Adipocyte (in vitro differentiated cells): ENCODE measurements around the gene GNG7.
"Not testable (repeated sequence)": the region's sequence is repeated elsewhere in the genome, so short reads cannot be mapped to it uniquely, and the experiment has no call there.

Source experiments
- DNase-seq: peaks from one replicate; pipeline ENCODE4 v3.0.0-alpha.2; 2015; ENCODE audit warnings: low read depth
- H3K27me3 ChIP-seq: replicated peaks from 2 replicates; pipeline ENCODE4 v1.7.0; 2013; ENCODE audit warnings: mild to moderate bottlenecking, low read length, moderate library complexity; ENCODE audit not compliant: control insufficient read depth, insufficient read depth
- H3K36me3 ChIP-seq: 2 replicates; pipeline ENCODE4 v1.7.0; 2013; ENCODE audit warnings: low read length, mild to moderate bottlenecking, moderate library complexity; ENCODE audit not compliant: control insufficient read depth, insufficient read depth, severe bottlenecking
- H3K4me1 ChIP-seq: 2 replicates; pipeline ENCODE4 v1.7.0; 2013; ENCODE audit warnings: mild to moderate bottlenecking, low read length, moderate library complexity; ENCODE audit not compliant: control insufficient read depth, insufficient read depth
- H3K4me3 ChIP-seq: 2 replicates; pipeline ENCODE4 v1.7.0; 2013; ENCODE audit warnings: mild to moderate bottlenecking, low read length, moderate library complexity
- H3K9ac ChIP-seq: 2 replicates; pipeline ENCODE4 v1.7.0; 2013; ENCODE audit warnings: mild to moderate bottlenecking, low read length, moderate library complexity
- H3K9me3 ChIP-seq: 2 replicates; pipeline ENCODE4 v1.7.0; 2013; ENCODE audit warnings: mild to moderate bottlenecking, low read length, moderate library complexity; ENCODE audit not compliant: control insufficient read depth

GNG7 gene

GRCh38 chr19:2625434-2625833, 77.1 kb downstream of the GNG7 start:
- H3K36me3 ChIP-seq = no peaks in the 10 kb centered on the region
- peaks cover 49% of the 10 kb centered on the region for H3K4me1 ChIP-seq
- no peak for DNase-seq

GRCh38 chr19:2624537-2625091, 77.9 kb downstream of the GNG7 start:
- Histone ChIP-seq H3K9me3 (no peaks in the 10 kb centered on the region), H3K4me3 (no peak overlapping the region), H3K27me3 (peaks cover 4% of the 10 kb centered on the region), H3K4me1 (peaks cover 42% of the 10 kb centered on the region), H3K9ac (peak overlapping the region; percentile 47), H3K36me3 (no peaks in the 10 kb centered on the region)
- DNase-seq = no peak

More at GRCh38 chr19:2625434-2625833, 77.1 kb downstream of the GNG7 start:
- Histone ChIP-seq H3K27me3 (peaks cover 4% of the 10 kb centered on the region), H3K9me3 (peaks cover 4% of the 10 kb centered on the region), H3K9ac (no peak overlapping the region), H3K4me3 (no peak overlapping the region)

- Histone ChIP-seq H3K27me3 (peaks cover 4% of the 10 kb centered on the region), H3K4me3 (no peak overlapping the region), H3K9me3 (no peaks in the 10 kb centered on the region), H3K4me1 (peaks cover 34% of the 10 kb centered on the region), H3K36me3 (no peaks in the 10 kb centered on the region), H3K9ac (no peak overlapping the region)
- no peak for DNase-seq
Observed at GRCh38 chr19:2623798-2624197, 78.7 kb downstream of the GNG7 start.

GRCh38 chr19:2622371-2622961, 80.0 kb downstream of the GNG7 start:
- H3K4me1 ChIP-seq = peaks cover 22% of the 10 kb centered on the region
- H3K36me3 ChIP-seq = not testable (repeated sequence)

GRCh38 chr19:2619076-2619475, 83.4 kb downstream of the GNG7 start:
- no peaks in the 10 kb centered on the region for H3K36me3 ChIP-seq

More at GRCh38 chr19:2622371-2622961, 80.0 kb downstream of the GNG7 start:
- H3K9me3 ChIP-seq, H3K27me3 ChIP-seq, H3K9ac ChIP-seq, H3K4me3 ChIP-seq, DNase-seq: not testable (repeated sequence)

GRCh38 chr19:2618611-2619010, 83.9 kb downstream of the GNG7 start:
- peak; percentile 58 for DNase-seq
- H3K36me3 ChIP-seq = no peaks in the 10 kb centered on the region
- peaks cover 4% of the 10 kb centered on the region for H3K27me3 ChIP-seq
- no peak overlapping the region for H3K9ac ChIP-seq
- H3K4me1 ChIP-seq = peaks cover 11% of the 10 kb centered on the region
- peaks cover 5% of the 10 kb centered on the region for H3K9me3 ChIP-seq
- no peak overlapping the region for H3K4me3 ChIP-seq

More at GRCh38 chr19:2619076-2619475, 83.4 kb downstream of the GNG7 start:
- H3K4me1 ChIP-seq = peaks cover 6% of the 10 kb centered on the region
- no peak overlapping the region for H3K9ac ChIP-seq
- peaks cover 5% of the 10 kb centered on the region for H3K9me3 ChIP-seq
- peaks cover 4% of the 10 kb centered on the region for H3K27me3 ChIP-seq
- no peak for DNase-seq
- no peak overlapping the region for H3K4me3 ChIP-seq

GRCh38 chr19:2617393-2618165, 84.9 kb downstream of the GNG7 start:
- Histone ChIP-seq H3K9ac (no peak overlapping the region), H3K9me3 (peaks cover 5% of the 10 kb centered on the region), H3K27me3 (peaks cover 4% of the 10 kb centered on the region), H3K4me3 (no peak overlapping the region), H3K4me1 (peaks cover 13% of the 10 kb centered on the region), H3K36me3 (no peaks in the 10 kb centered on the region)
- no peak for DNase-seq

GRCh38 chr19:2616741-2617392, 85.6 kb downstream of the GNG7 start:
- Histone ChIP-seq H3K9me3 (peaks cover 5% of the 10 kb centered on the region), H3K4me3 (no peak overlapping the region), H3K4me1 (peaks cover 13% of the 10 kb centered on the region), H3K36me3 (no peaks in the 10 kb centered on the region), H3K27me3 (peaks cover 4% of the 10 kb centered on the region), H3K9ac (no peak overlapping the region)
- DNase-seq = no peak

GRCh38 chr19:2615782-2616181, 86.7 kb downstream of the GNG7 start:
- Histone ChIP-seq H3K9me3 (peaks cover 5% of the 10 kb centered on the region), H3K27me3 (no peaks in the 10 kb centered on the region), H3K9ac (no peak overlapping the region), H3K36me3 (no peaks in the 10 kb centered on the region), H3K4me1 (peaks cover 13% of the 10 kb centered on the region), H3K4me3 (no peak overlapping the region)
- DNase-seq = no peak

- Histone ChIP-seq H3K9ac (peak overlapping the region; percentile 20), H3K4me1 (peaks cover 13% of the 10 kb centered on the region), H3K36me3 (no peaks in the 10 kb centered on the region), H3K27me3 (no peaks in the 10 kb centered on the region), H3K4me3 (no peak overlapping the region), H3K9me3 (peaks cover 5% of the 10 kb centered on the region)
- DNase-seq = peak; percentile 77
Observed at GRCh38 chr19:2613507-2614295, 88.8 kb downstream of the GNG7 start.
